Right lobe of liver (tissue), 6 donors: ENCODE results near the gene FHDC1. TPM values are rescaled to one million over a fixed set of nuclear protein-coding genes. Genes with fewer than 3 reads are reported as not detected.

Experiments used
- ATAC-seq, 4 donors: fragments of 200-7000 bp; cut with Tn5 transposase; one replicate each; pipeline ENCODE4 v1.9.1; 2020; ENCODE audit warnings: mild to moderate bottlenecking in 4 of 4, moderate library complexity in 4 of 4
- DNase-seq, 3 donors: peaks; one replicate each; pipeline ENCODE4 v3.0.0-alpha.2; 2020
- H3K27ac ChIP-seq, 3 donors: fragments of 200-600 bp; one replicate each; pipeline ENCODE4 v1.8.0; 2022
- H3K27me3 ChIP-seq, 2 donors: fragments of 200-600 bp; one replicate each; pipeline ENCODE4 v1.8.0; 2022
- H3K36me3 ChIP-seq, 4 donors: fragments of 200-600 bp; sonication (generic) in 1 of 4; one replicate each; pipeline versions ENCODE4 v1.5.1 to v1.8.0; 2017 to 2022; ENCODE audit warnings: control low read depth in 1 of 4
- H3K4me1 ChIP-seq, 4 donors: fragments of 200-600 bp; sonication (generic) in 1 of 4; one replicate each; pipeline versions ENCODE4 v1.5.1 to v1.8.0; 2017 to 2022; ENCODE audit warnings: control low read depth in 1 of 4
- H3K4me3 ChIP-seq, 3 donors: fragments of 200-600 bp; one replicate each; pipeline ENCODE4 v1.8.0; 2022
- H3K9me3 ChIP-seq, 4 donors: fragments of 200-600 bp; sonication (generic) in 1 of 4; one replicate each; pipeline versions ENCODE4 v1.5.1 to v1.8.0; 2017 to 2022; ENCODE audit warnings: control low read depth in 1 of 4
- CTCF ChIP-seq, 4 donors: fragments of 200-600 bp in 3 of 4; fragments of 450-650 bp in 1 of 4; IDR thresholded peaks; one replicate each; pipeline versions ENCODE4 v1.5.1 to v1.8.0; 2016 to 2022; ENCODE audit warnings: antibody characterized with exemption in 4 of 4, mild to moderate bottlenecking in 2 of 4
- POLR2A ChIP-seq: fragments of 450-650 bp; IDR thresholded peaks from one replicate; pipeline ENCODE4 v1.6.1; 2017; ENCODE audit warnings: antibody characterized with exemption, mild to moderate bottlenecking
- WGBS: methylation state at CpG from one replicate; pipeline ENCODE4 v1.1.6; 2018; ENCODE audit warnings: low coverage, low lambda C conversion rate; ENCODE audit not compliant: insufficient coverage; ENCODE audit errors: missing lambda C conversion rate; 5-methylcytosine and 5-hydroxymethylcytosine counted together
- intact Hi-C, 2 donors: fragments of 100-400 bp; cut with DNase I; formaldehyde crosslinking; loops; one replicate each; pipeline versions ENCODE4 v1.11.2 to v1.14.1; 2022
- total RNA-seq, 6 experiments: library from RNA; depleted of rRNA in 2 of 6; stranded (reverse); fragments of >200 nt in 2 of 6; fragmentation: NEBNext Ultra II Directional in 3 of 6; extraction: Animal tissue kit (Norgen Biotek cat#: 25700) in 3 of 6; gene quantifications; one replicate each; pipeline versions ENCODE4 v1.1.0 to v1.2.4, GENCODE V29; 2016 to 2023
- donor health status: DM: no; HTN: yes; CAD: no.
- donor health status: DM: no; HTN: no; CAD: no.
- donor health status: DM: no; HTN: no; CAD: no.
- donor health status: DM: no; HTN: yes; CAD: no.
- donor health status: DM: no; HTN: yes; CAD: no.

The FHDC1 gene
- total RNA-seq, 6 experiments from 2014 or later: 0.12 to 0.82 (median 0.15) TPM

GRCh38 chr4:152971053-152971452, 34.9 kb downstream of the FHDC1 start:
- Histone ChIP-seq H3K4me1 (no peaks in the 10 kb centered on the region), H3K4me3 (no peak overlapping the region), H3K27me3 (no peaks in the 10 kb centered on the region), H3K9me3 (no peaks in the 10 kb centered on the region), H3K36me3 (no peaks in the 10 kb centered on the region), H3K27ac (no peak overlapping the region)
- TF ChIP-seq POLR2A (no peak), CTCF (IDR thresholded peaks at IDR 0.05) (no peak)
- WGBS: 88% methylated on average over 3 of the region's 3 CpGs
- intact Hi-C loops: no loop called here
- no peak for ATAC-seq
- DNase-seq: no peak

GRCh38 chr4:152972821-152973628, 36.9 kb downstream of the FHDC1 start:
- WGBS: 63% methylated on average over 5 of the region's 12 CpGs
- H3K4me3 ChIP-seq: no peak overlapping the region
- no peaks in the 10 kb centered on the region for H3K4me1 ChIP-seq
- H3K9me3 ChIP-seq: no peaks in the 10 kb centered on the region
- no peaks in the 10 kb centered on the region for H3K36me3 ChIP-seq
- no peaks in the 10 kb centered on the region for H3K27me3 ChIP-seq
- ATAC-seq (no peak), DNase-seq (no peak)
- intact Hi-C loops: no loop called here
- TF ChIP-seq POLR2A (no peak), CTCF (IDR thresholded peaks at IDR 0.05) (no peak)
- no peak overlapping the region for H3K27ac ChIP-seq

- intact Hi-C loops: no loop called here
- Histone ChIP-seq H3K4me1 (no peaks in the 10 kb centered on the region), H3K27me3 (no peaks in the 10 kb centered on the region), H3K4me3 (no peak overlapping the region), H3K27ac (no peak overlapping the region), H3K36me3 (no peaks in the 10 kb centered on the region), H3K9me3 (no peaks in the 10 kb centered on the region)
- ATAC-seq: no peak
- TF ChIP-seq CTCF (IDR thresholded peaks at IDR 0.05) (no peak), POLR2A (no peak)
- WGBS: 83% methylated on average over 3 of the region's 9 CpGs
- no peak for DNase-seq
These were observed 37.7 kb downstream of the FHDC1 start for GRCh38 chr4:152973629-152974467.

GRCh38 chr4:152974468-152975379, 38.6 kb downstream of the FHDC1 start:
- TF ChIP-seq CTCF (IDR thresholded peaks at IDR 0.05): no peak
- TF ChIP-seq POLR2A: no peak
- intact Hi-C loops: no loop called here
- Histone ChIP-seq H3K27ac (no peak overlapping the region), H3K4me3 (no peak overlapping the region), H3K27me3 (no peaks in the 10 kb centered on the region), H3K9me3 (no peaks in the 10 kb centered on the region), H3K4me1 (no peaks in the 10 kb centered on the region), H3K36me3 (no peaks in the 10 kb centered on the region)
- DNase-seq: no peak
- 87% methylated on average over 4 of the region's 28 CpGs for WGBS
- peak in 1 of 4 donors; percentile 7 for ATAC-seq
